SKM-1 treated with dmso at 0.1 percent for 144 hours (cell line): ENCODE data around the gene DPM2.
A peak's percentile ranks its signal among the peaks of the same experiment; 100 is the strongest.

ENCODE experiments used
- DNase-seq: peaks from one replicate; lab custom pipeline; 2025; ENCODE audit not compliant: unreplicated experiment; lab: John Stamatoyannopoulos, UW

DPM2 gene

DNA sequence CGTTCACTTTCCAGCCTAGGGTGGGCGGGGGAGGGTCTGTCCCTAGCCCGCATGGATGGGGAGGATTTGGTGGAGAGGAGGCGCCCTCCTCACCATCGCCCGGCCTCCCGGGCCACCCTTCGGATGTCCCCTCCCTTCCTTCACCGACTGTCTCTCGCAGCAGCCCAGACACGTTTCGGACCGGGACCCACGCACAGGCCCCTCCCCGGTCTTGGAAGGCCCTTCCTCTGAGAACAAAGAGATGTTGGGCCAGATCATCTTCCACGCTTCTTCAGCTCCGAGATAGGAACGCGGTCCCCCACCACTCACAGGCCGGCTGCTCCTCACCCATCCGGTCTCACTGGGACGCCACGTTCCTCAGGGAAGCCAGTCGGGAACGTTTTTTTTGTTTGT lies 640 bp upstream of the DPM2 start:
- no peak for DNase-seq

DNA sequence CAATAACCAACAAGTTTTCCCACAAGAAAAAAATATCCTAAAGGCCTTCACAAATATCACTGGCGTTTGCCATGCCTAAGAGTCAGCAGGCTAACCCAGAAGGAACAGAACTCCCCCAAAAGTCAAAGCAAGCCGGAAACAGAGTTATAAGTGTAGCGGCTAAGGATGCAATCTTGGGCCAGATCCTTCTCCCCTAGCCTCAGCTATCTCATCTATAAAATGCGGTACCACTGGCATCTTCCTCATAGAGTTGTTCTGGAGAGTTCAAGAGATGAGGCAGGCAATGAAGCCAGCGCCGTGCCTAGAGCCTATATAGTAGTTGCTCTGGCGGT lies 632 bp downstream of the DPM2 start:
- no peak for DNase-seq

DNA sequence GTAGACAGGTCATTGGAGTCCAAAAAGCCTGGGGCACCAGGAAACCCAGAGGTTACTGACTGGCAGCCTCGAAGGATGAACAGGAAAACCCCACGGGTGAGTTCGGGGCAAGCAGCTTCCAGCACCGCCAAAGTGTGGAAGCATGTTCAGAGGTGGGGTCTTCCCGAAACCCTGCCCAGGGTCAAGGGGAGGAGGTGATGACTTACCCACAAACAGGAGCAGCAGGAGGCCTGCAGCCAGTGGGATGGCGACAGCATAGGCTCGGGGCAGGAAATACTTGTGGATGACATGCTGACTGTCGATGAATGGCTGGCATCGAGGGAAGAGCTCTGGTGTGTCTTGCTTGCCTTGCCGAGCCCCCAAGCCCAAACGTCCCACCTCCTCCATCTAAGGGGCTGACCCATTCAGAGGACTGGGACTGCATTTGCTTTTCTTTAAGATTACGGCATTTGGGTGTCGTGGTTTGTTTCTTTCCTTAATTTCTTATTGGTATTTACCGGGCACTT lies 1.3 kb downstream of the DPM2 start:
- DNase-seq: no peak

DNA sequence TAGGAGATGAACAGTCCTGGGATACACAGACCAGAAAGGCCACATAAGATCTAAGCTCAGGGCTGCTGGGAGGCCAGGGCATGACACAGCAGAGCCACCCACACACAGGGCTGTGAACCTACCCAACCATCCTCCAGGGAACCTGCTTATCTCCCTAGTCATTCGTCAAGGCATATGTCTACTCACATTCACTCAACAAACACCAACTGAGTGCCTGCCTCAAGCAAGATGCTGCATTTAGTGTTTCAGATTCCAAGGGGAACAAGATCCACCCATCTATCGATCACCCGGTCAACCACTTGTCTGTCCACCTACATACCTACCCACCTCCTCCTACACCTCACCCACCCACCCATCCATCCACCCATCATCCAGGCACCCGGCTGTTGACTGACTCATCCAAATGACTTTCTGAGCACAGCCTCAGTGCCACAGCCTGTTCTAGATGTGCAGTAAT lies 1.9 kb downstream of the DPM2 start:
- no peak for DNase-seq

DNA sequence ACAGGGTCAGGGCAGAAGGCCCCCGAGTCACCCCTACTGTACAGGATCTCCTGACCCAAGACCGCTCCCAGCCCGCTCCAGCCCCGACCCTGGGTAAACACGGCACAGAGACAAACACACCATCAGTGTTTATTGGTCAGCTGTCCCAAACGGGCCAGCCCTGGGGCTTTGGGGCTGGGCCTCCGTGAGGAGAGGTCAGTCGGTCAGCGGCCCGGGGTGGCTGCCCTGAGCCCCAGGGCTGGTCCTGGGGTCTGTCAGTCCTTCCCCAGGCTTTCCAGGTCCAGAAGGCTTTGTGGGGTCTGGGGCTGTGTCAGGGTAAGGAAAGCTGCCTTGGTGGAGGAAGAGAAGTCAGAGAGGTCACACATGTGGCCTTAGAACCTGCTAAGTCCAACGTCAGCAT lies 2.7 kb downstream of the DPM2 start:
- no peak for DNase-seq

- DNase-seq: no peak
These were observed 3.4 kb downstream of the DPM2 start for GRCh38 chr9:127934248-127934647.

- DNase-seq: no peak
These were observed 6.4 kb downstream of the DPM2 start for GRCh38 chr9:127931092-127931881.

DNA sequence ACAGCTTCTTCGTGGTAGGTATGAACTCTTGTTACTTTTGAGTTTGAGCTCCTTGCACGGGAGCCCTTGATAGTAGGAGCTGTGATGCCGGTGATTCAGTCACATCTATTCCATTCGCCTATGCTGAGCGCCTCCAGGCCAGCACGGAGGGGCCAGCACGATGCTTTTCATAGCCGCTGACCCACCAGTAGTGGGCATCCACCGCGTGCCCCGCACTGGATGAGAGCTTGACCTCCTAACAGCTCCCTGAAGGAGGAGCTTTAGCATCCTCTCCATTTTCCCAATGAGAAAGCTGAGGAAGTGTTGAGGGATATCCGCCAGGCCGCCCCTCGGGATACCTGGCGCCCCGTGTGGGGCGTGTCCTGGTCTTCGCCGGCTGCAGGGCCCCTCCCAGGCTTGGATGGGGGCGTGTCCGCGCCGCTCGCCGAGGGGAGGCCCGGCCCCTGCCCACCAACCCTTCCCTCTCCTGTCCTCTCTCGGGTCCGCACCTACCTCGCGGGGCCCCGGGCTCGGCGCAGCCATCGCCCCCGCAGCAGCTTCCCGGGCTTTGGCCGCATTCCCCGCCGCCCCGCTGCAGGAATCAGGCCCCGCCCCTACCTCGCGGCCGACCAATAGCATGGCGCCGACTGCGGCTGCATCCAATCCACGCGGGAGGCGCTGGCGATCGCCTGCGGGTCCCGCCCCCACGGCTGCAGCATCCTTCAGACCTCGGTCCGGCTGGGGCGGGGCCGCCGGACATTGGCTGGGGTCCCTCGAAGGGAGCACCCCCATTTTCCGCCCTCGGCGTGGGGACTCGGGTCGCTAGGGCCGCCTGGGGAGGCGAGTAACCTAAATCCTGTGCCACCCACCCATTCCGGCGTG lies 7.2 kb downstream of the DPM2 start, which contains the start of gene PIP5KL1:
TSS of gene PIP5KL1 (minus strand) at position 547 of the 861 bp plus-strand sequence. CDS start at position 522, 25 bp downstream.
- DNase-seq: peak; percentile 63

DNA sequence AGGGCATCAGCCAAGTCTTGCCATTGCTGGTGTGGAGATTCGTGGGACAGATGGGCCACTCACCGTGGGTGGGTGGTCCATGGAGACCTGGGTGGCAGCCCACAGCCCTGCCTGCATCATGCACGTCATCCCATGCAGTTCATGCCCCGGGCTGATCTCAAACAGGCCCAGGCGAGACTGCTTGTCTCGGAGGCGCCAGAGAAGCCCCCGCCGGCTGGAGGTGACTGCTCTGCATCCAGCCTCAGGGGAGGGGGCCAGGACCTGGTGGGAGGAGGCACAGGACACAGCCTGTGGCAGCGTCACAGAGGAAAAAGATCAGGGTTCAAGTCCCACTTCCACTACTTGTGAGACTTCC lies 8.1 kb downstream of the DPM2 start:
- no peak for DNase-seq

DNA sequence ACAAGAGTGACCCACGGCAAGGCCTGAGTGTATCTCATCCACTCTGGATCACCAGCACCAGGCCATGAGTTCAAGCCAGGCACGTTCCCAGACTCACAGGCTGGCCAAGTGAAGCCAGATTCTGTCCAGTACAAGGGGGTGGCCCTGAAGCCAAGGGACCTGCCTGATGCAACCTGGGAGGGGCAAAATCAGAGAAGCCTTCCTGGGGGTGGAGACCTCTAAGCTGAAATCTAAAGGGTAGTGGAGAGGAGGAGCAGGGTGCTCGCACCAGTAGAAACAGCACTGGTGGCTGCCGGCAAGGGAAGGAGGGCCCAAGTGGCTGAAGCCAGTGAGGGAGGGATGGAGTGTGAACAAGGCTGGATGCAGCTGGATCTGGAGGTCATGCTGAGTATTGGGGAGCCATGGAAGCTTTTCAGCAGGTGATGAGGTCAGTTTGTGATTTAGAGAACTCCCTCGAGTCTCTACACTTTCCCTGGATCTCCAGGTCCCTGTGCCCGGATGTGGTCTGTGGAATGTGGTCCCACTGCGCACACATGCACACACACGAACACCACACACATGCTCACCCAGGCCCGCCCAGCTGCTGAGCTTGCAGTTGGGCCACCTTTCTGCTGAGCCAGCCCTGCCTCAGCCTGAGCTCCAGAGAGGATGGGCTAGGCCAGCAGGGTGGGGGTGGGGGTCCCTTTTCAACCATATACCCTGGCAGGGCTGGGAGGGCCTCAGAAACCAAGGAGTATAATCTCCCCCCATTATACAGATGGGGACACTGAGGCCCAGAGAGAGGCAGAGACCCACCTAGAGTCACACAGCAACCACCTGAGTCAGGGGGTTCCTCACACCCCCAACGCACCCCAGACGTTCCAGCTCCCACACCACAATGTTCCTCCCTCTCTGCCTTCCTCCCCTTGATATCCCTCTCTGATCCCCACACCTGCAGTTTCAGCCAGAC lies 8.7 kb downstream of the DPM2 start:
- DNase-seq: no peak

DNA sequence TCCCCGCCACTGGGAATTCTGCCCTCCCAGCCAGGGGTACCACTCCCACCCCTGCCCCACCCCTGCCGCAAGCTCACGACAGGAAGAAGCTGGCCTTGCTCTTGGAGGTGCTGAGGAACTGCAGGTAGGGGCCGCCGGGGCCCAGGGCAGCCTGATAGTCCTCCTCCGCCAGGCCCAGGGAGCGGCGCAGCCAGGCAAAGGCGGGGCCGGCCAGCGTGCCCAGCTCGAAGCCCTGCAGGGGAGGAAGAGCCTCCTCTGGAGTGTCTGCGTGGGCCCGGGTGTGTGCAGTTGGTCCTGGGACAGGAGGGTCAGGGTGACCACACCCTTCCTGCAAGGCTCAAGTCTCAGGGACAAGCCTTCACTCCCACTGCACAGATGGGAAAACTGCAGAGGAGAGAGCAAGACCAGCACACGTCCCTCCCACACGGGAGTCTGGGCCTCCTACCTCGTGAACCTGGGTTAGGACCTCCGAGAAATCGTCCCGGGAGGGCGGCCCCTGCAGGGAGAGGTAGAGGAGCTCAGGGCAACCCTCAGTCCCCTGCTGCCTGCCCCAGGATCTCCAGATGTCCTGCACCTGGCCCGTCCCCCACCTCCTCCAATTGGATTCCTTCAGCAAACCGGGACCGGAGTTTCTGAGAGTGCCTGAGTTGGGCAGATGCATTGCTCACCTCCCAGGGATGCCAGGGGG lies 9.5 kb downstream of the DPM2 start:
- DNase-seq: no peak

DNA sequence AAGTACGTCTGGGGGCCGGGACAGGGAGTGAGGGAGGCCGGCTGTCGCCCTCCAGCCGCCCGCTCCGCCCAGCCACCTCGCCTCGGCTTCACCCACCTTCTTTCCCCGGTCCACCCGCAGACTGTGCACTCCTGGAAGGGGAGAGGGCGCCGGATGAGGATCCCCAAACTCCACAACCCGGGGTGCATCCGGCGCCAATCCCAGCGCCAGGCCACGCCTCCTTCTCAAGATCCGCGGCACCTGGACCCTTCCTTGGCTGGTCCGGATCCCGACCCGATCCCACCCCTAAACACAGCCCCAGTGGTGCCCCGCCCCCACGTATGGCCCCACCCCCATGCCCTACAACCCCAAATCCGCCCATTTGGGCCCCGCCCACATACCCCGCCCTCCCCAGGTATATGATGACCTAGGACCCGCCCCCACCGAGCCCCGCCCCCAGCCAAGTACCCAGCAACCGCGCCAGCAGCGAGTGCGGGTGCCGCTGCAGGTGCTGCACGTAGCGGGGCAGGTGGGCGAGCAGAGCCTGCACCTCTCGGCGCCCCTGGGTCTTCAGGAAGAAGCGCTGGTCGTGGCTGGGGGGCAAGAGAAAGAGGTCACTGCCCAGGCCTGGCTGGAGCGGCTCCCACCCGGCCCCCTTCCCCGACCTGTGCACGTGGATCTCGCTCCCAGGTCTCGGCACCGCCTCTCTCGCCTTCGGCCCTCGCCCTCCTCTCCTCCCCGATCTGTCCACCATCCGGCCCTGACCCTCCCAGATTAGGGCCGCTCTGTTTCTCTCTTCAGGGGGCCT lies 10.3 kb downstream of the DPM2 start:
- DNase-seq: no peak

DNA sequence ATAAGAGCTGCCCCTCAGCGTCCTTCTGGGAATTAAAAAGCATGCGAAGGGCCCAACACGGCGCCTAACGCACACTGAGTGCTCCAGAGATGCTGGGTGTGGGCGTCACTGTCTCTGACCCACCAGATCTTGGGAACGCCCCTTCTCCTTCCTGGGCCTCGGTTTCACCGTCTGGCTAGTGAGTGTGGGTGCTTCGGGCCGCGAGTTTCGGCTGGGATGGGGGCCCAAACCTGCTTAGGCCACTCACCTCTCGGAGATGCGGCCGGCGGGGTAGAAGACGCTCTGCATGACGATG lies 10.8 kb downstream of the DPM2 start:
- DNase-seq: no peak

DNA sequence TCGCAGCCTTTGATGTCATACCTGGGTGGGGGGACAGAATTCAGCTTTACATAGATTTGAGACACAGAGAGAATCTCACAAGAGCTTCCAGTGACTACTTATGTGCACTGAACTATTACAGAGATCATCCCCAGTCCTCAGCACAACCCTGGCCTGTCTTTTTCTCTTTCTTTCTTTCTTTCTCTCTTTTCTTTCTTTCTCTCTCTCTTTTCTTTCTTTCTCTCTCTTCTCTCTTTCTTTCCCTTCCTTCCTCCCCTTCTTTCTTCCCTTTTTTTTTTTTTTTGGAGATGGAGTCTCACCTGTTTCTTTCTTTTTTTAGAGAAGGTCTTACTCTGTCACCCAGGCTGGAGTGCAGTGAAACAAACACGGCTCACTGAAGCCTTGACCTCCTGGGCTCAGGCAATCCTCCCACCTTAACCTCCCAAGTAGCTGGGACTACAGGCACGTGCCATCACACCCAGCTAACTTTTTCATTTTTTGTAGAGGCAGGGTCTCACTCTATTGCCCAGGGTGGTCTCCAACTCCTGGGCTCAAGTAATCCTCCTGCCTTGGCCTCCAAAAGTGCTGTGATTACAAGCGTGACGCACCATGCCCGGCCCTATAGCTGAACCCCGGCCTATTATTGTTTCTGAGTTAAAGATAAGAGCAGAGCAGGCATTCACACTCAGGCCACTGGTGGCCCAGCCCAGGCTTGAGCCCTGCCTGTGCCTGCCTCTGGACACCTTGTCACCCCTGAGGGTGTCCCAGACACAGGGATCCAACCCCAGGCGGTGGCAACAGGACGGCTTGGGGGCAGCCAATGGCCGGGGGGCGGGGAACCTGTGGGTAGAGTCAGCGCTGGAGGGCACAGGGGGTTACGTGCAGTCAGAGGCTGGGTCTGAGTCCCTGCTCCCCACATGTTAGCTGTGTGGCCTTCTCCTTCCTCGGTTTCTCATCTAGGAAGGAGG lies 11.4 kb downstream of the DPM2 start:
- no peak for DNase-seq

GRCh38 chr9:127924736-127925444 lies 12.8 kb downstream of the DPM2 start:
- DNase-seq: no peak

- DNase-seq: no peak
These were observed 13.9 kb downstream of the DPM2 start for GRCh38 chr9:127923771-127924170.

- no peak for DNase-seq
These were observed 14.6 kb downstream of the DPM2 start for GRCh38 chr9:127923046-127923445.

DNA sequence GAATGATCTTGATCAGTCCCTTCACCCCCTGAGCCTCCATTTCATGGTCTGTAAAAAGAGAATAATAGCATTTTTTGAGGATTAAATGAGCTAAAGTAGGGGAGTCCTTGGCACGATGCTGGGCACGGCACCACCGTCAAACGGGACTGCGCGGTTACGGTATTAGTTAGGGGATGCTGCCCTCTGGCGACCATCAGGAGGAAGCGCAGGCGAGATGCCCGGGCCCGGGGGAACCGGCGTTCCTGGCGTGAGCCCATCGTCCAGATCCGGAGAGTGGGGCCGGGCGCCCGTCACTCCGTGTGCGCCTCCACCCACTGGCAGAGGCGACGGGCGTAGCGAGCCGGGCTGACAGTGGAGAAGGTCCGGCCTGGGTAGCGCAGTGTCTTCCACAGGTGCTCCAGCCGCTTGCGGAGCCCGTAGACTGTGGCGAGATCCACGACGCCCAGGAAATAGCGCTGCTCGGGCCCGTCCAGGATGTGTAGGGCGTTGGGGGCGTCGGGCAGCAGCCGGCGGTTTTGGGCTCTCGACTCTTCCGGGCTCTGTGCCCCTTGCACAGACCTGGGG lies 16.0 kb downstream of the DPM2 start:
- peak; percentile 46 for DNase-seq
